ENCODE measurements around the gene KRTAP27-1.
A peak's percentile ranks its signal among the peaks of the same experiment; 100 is the strongest.

Gene KRTAP27-1, protein sequence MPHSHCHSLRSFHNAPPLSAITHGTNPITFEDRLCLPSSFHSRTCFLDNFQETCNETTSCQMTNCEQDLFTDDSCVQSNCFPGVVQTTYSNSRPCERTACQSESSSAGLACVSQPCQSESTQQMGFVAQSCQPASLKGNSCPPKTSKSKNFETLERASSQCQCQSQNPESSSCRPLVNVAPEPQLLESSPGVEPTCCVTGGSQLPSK

DNA sequence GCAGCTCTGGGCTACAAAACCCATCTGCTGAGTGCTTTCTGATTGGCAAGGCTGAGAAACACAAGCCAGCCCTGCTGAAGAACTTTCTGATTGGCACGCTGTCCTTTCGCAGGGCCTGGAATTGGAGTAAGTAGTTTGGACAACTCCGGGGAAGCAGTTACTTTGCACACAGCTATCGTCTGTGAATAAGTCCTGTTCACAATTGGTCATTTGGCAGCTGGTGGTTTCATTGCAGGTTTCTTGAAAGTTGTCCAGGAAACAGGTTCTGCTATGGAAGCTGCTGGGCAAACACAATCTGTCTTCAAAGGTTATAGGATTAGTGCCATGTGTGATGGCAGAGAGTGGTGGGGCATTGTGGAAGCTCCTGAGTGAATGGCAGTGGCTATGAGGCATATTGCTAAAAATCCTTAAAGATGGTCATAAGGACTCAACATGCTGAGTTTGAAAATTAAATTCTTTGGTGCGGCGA, at the start of gene KRTAP27-1:
Gene KRTAP27-1, minus strand, starts transcription at position 419 of the 469 bp plus-strand sequence. Its CDS starts 26 bp downstream, at position 393.
- no peak for DNase-seq (ENCODE audit: low read depth in 2 of 2)

DNA sequence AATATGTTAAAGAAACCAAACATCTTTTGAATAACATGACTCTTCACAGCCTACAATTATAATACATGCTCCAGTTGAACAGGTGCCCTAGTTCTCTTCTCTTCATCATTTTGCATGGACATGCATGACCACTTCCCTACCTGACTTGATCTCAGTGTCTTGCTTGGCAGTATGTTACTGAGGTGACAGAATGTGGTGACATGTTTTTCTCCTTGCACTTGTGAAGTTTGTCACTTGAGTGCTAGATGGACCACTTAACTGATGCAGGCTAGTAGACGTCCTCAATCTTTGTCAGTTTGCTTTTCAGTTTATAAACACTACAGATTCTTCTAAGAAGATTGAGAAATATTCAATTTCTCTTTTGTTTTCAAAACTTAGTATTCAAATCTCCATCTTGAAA, 44.7 kb upstream of the KRTAP27-1 start:
- DNase-seq (ENCODE audit: low read depth in 2 of 2), result no peak

DNA sequence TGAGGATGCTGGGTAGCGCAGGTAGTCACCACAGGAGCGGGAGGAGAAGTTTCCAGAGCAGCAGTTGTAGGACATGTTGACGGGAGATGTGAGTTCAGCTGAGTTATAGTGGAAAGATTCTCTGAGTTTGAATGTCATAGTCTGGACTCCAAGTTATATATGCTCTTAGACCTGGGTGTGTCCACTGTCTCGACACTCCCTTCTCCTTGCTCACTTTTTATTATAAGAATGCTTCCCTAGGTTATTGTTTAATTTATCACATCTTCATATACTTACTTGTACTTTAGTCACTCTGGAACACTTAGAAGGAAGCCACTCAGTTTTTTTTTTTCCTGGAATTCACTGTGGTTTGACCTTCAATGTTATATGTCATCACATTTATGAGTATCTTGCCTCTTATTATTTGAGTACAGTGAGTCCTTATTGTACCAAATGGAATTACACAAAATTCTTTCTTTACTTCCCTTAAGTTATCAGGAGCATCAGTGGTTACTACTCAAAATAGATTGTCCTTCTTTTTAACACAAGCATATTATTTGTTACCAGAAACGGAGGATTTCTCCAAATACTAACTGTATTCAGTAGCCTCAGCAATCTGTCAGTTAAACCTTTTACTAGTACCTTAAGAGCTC, 34.8 kb upstream of the KRTAP27-1 start, which contains the start of gene KRTAP13-2:
Gene KRTAP13-2, minus strand, starts transcription at position 133 of the 632 bp plus-strand sequence. Its CDS starts 58 bp downstream, at position 75.
- DNase-seq (ENCODE audit: low read depth in 2 of 2), result no peak

DNA sequence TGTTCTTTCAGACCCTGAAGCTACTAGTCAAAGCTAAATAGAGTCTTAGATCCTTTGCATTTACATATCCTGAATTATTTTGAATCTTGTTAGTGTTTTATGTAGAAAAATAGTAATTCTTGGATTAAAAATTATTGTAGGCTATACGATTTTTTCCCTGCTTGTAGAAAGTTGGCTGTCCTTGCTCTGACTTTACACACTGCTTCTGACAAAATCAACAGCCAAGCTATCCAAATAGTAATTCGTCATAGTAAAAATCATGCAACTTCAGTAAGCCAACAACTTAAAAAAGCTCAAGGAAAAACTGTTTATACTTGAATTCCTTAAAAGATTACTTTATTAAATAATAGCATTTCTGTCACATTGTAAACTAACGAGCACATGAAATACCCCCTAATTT, 18.4 kb upstream of the KRTAP27-1 start:
- no peak for DNase-seq (ENCODE audit: low read depth in 2 of 2)

DNA sequence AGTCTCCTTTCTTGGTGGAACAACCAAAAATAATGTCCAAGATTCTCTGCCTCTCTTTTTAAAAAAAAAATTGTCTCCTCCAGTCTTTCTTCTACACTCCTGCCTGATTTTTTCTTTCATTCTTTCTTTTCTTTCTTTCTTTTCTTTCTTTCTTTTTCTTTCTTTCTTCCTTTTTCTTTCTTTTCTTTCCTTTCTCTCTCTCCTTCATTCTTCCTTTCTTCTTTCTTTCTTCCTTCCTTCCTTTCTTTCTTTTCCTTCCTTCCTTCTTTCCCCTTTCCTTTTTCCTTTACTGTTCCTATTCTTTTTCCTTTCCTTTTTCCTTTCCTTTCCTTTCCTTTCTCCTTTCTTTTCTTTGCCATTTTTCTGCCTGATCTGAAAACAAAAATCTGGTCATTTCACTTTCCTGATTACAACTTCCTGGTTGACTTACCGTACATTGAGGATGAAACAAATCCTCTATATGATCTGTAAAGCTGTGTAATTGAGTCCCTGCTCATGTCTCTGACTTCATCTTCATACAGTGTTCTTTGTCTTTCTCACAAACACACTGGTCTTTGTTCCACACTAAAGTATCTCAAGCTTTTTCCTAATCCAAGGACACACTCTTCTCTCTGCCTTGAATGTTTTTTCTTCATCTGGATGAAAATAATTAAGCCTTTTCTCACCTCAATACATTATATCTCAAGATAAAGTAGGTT, 17.0 kb upstream of the KRTAP27-1 start:
- DNase-seq (ENCODE audit: low read depth in 2 of 2), result no peak

DNA sequence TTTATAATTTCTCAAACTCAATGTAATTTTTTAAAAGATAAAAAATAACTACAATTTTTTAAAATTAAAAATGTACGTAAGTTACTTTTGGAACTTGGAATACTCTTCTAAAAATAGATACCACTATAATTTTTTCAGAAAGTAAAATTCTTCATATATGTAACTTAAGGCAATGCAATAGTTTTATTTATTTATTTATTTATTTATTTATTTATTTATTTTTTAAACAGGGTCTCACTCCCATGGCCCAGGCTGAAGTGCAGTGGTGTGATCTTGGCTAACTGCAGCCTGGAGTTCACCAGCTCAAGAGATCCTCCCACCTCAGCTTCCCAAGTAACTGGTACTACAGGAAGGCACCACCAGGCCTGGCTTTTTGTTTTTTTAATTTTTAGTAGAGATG, 14.0 kb upstream of the KRTAP27-1 start:
- no peak for DNase-seq (ENCODE audit: low read depth in 2 of 2)

DNA sequence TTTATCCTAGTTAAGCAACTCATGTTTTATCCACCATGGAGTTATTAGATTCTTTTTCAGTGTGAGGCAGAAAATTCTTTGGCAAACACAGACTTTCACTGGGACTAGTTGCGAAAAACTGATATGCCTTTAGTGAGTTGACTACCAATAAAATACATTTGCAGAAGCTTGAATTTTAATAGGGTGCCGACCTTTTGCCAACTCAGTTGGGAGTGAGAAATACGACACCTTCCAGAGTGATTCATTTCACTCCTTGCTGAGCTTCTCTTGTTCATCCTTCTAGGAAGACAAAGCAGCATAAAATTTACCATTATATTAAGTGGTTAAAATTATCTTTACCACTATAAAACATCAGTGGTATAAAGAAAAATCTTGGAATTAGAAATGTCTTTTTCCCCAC, 12.1 kb upstream of the KRTAP27-1 start:
- no peak for DNase-seq (ENCODE audit: low read depth in 2 of 2)

DNA sequence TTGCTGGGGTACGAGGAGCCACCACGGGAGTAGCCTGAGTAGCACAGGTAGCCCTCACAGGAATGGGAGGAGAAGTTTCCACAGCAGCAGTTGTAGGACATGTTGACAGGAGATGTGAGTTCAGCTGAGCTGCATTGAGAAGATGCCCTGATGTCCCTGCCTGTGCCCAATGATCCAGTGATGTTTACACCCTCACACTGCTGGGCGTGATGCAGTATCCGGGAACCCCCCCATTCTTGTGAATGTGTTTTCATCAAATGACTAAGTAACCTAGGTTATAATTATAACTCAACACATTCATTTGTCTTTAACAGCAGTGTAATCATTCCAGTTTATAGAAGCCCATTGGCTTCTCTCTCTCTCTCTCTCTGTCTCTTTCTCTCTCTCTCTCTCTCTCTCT, 11.0 kb upstream of the KRTAP27-1 start, which contains the start of gene KRTAP23-1:
Gene KRTAP23-1, minus strand, starts transcription at position 101 of the 400 bp plus-strand sequence. Its CDS starts 0 bp downstream, at position 101.
- no peak for DNase-seq (ENCODE audit: low read depth in 2 of 2)

DNA sequence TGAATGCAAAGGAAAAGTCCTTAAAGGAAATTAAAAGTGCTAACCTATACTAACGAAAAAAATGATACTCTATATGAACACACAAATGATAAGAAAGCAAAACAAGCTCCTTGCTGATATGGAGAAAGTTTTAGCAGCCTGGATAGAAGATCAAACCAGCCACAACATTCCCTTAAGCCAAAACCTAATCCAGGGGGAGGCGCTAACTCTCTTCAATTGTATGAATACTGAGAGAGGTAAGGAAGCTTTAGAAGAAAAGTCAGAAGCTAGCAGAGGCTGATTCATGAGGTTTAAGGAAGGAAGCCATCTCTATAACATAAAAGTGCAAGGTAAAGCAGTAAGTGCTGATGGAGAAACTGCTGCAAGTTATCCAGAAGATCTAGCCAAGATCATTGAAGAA, 7.5 kb upstream of the KRTAP27-1 start:
- DNase-seq (ENCODE audit: low read depth in 2 of 2), result no peak

DNA sequence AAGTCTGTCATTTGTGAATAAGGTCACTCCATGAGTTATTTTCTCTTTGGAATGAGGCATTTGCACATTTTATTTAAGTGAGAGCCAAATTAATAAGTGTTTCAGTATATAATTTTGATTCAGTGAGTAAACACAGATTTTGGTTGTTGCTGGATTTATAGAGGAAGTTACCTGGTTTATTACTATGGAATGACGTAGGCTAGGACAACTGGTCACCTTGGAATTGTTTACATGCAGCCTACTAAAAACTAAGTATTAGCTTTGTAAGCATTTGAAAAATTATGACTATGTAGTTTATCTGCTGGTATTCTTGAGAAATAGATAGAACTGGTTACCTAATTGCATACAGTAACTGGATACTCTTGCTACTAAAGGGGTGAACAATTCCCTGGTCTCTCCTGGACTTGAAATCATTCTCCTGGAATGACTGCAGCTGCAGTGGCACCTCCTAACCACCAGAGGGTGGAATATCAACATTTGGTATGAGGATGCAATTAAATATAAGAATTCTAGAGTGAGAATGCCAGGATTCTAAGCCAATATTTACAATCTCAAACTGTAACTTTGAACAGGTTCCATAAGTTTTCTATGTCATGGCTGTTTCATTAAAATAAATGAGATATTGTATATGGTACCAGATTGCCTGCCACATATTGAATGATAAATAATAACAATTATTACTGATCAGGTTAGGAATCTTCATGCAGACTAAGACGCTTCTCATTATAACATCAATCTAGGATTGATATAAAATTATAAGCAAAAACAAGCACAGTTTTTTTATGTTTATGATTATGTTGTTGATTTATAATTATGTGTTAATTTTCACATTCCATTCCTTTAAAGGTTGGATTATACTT, 3.5 kb upstream of the KRTAP27-1 start:
- DNase-seq (ENCODE audit: low read depth in 2 of 2), result peak; percentile 2 to 10

DNA sequence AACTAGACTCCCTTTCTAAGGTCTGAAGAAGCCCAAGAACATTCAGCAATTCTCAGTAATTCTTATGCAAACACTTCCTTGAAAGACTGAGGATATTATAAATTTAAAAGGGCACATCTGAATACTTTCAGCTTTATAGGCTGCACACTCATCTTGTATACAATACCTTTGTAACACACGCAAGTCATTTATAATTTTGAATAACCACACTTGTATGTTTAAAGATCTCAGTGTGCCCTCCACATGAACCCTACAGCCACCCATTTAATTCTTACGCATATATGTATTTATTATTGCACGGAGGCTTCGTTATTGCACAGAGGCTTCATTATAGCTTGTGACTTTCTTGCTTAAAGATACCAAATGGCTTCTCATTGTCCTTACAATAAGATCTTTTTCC, 1.2 kb upstream of the KRTAP27-1 start:
- DNase-seq (ENCODE audit: low read depth in 2 of 2), result no peak

DNA sequence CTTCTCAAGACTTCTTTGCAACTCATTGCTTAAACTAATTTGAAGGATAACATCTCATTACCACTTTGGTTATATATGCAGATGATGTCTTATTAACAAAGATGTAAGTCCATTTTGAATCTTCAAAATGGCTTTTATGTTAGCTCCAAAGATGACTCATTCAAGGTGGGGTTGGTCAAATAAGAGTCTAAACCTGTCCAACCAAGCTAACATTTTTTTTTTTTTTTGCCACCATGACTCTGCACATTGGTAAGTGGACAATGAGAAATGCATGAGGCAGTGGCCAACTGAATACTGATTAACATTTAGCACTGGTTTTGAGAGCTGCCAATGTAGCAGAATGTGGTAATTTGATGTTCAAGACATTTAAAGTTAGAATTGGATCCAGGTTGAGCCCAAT, 278 bp upstream of the KRTAP27-1 start:
- no peak for DNase-seq (ENCODE audit: low read depth in 2 of 2)

DNA sequence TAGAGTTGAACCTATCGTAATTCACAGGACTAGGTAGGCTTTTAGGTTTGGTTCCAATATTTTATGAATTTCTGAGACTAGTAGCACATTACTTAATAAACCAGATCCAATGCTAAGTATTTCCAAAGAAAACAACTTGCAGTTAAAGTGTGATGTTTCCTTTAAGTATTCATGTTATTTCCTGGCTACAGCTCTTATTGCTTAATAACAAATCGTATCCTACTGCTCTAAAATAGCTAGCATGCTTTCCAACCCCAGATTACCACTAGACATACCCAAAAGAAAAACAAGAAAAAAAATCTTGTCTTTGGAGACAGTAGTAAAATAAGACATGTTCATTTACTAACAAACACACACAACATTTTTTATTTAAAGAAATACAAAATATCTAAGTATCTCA, 898 bp downstream of the KRTAP27-1 start:
- no peak for DNase-seq (ENCODE audit: low read depth in 2 of 2)

DNA sequence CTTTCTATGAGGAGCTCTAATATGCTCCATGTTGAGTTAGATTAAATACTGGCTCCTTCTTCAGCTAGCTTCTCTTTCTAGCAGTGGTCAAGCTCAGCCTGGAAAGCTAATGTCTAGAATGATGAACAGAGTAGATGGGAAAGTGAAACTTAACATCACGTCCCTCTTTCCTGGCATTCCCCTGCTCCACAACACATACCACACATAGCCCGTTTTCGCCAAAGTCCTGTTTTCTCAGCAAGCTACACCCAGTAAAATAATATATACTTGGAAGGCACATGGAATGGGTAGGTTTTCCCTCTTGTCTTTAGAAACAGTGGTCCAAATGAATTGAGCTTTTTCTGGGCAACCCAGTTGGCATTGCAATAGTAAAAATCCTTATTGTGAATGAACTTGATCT, 3.8 kb downstream of the KRTAP27-1 start:
- DNase-seq (ENCODE audit: low read depth in 2 of 2), result no peak

DNA sequence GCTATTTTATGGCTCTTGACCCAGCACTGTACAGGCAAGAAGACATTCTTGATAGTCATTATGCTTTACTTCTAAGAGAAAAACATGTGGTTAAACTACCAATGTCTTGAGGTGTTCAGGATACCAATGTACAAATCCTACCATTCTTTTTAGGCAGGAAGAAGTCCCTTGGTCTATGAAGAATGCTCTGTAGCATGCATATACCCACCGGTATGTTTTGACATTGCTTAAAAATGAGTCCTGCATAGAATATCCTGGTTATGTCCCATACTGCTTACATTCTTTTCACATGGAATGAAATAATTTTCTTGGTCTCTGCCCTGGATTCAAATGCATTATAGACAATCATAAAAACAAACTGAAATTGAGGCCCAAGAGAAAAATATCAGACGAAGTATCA, 4.8 kb downstream of the KRTAP27-1 start:
- DNase-seq (ENCODE audit: low read depth in 2 of 2), result no peak

DNA sequence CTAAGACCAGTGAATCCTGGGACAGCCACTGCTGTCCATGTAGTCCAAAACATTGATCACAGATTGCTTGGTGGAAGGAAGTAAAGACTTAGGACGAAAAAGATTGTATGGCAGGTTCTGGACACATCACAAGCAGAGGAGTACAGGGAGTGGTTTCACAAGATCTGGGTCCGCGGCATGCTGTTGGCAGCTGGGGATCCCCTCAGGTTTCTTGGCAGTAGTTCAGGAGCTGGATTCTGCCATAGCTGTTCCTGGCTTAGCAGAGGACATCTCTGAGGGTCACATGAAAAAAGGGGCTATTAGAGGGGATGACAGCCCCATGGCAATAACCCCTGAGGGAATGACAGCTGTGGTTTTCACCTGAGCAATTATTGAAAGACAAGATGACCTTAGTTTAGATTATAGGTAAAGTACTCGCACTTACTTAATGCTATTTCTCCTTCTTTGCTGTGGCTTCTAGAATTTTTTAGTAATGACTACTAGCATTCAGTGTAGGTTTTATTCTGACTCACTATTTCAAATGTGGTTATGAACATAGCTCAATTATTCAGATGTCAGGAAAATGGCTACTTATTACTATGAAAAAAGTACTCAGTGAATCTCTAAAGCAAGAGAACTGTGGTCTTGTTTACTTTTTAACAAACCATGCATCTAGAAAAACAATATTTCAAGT, 8.2 kb downstream of the KRTAP27-1 start:
- DNase-seq (ENCODE audit: low read depth in 2 of 2), result no peak

DNA sequence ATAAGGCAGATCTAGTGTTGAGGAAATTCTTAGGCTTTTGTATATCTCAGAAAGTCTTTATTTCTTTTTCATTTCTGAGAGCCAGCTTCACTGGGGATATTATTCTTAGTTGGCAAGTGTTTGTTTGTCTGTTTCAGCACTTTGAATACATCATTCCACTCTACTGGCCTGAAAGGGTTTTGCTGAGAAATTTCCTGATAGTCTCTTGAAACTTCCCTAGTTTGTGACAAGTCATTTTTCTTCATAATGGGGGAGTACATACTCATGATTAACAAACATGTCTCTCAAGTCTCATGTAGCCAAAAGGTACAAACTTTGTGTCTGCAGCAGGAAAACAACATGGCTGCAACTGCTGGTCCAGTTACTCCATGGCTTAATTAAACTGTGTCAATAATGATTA, 11.1 kb downstream of the KRTAP27-1 start:
- DNase-seq (ENCODE audit: low read depth in 2 of 2), result no peak

DNA sequence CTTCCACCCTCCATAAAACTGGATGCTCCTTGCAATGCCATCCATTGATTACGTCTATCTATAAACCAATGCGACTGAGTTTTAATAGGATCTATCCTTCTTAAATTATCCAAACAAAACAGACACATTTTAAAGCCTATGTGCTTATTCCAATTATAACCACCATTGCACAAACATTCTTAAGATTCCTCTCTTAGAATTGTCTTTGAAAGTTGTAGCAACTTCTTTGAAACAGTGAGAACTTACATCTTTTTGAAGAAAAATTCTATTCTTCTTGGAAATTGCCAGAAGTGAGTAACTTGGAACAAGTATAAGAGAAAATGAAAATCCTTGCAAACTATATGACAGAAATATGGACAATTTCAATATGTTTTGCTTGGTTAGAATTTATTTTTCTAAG, 17.3 kb downstream of the KRTAP27-1 start, which contains the start of gene KRTAP26-1:
Gene KRTAP26-1, minus strand, starts transcription at position 101 of the 400 bp plus-strand sequence. CDS start 280 bp downstream, outside the sequence.
- no peak for DNase-seq (ENCODE audit: low read depth in 2 of 2)

DNA sequence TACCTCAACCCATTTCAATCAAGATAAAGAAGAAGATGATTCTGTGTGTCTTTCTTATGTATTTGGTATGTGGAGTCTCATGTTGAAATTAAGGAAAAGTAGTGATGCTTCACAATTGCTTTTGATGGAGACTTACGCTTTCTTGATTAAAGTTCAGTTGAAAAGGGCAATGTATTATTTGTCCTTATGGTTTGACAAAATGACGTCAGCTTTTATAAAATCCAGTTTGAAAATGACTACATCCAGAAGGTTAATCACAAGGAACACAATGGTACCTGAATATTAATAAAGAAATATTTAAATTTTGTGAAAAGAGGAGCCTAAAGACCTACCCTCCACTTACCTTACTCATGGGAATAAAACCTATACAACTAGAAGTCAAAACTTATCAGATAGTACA, 21.8 kb downstream of the KRTAP27-1 start:
- no peak for DNase-seq (ENCODE audit: low read depth in 2 of 2)

DNA sequence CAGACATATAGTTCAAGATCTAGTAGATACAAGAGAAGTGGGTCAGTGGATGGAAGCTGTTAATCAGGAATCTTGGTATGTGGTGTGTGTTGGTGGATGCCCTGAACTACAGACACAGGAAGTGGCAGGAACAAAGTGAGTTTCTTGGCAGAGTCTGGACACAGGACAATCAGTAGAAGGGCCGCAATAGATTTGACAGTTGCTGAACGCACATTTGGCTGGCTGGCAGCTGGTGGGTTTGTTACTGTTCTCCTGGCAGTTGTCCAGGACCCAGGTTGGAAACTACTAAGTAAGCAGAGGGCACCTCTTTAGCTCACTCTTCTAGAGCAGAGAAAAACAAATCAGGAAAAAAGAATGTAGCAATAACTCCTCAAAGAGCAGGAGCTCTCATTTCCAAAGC, 30.6 kb downstream of the KRTAP27-1 start:
- DNase-seq (ENCODE audit: low read depth in 2 of 2), result no peak

DNA sequence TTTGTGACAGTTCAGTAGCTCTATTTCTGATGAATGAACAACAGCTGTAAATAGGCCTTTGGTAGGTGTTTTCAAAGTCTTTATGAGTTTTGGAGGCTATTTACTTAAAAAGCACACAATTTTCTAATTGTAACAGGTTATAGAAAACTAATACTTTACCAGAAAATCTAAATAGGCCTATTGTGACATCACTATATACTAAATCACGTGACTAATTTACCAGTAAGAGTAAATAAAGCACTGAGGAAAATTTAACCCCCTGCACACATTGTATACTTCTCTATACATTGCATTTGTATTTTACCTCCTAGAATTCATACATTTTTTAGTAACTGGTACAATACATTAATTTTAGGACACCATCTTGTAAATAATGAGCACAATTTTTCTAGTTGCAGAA, 32.4 kb downstream of the KRTAP27-1 start:
- no peak for DNase-seq (ENCODE audit: low read depth in 2 of 2)
